Measurements from ENCODE around the gene RCHY1.

The RCHY1 gene

DNA sequence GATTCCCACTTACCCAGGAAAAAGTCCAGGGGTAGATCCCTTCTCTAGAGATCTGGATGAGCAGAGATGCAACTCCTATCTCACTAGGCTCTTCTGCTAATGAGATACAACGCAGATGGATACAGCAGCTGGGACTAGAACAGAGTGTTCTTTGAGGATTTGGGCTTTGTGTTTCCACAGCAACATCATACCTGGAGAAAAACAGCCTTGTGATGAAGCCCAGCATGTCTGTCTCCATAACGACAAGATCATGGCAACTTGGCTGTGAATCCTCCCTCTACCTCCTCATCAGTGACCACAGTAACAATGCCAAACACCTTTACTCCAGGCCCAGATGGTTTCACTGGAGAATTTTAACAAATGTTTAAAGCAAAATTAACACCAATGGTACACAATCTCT, 80.1 kb downstream of the RCHY1 start:
- no peak for TF ChIP-seq CREB1 (IDR thresholded peaks at IDR 0.05; ENCODE audit: low read depth)
- TF ChIP-seq NFIC (IDR thresholded peaks at IDR 0.05): no peak
- no peak for TF ChIP-seq RAD21 (IDR thresholded peaks at IDR 0.05; ENCODE audit: low read depth)
- TF ChIP-seq TCF12 (IDR thresholded peaks at IDR 0.05; ENCODE audit: low read depth): no peak
- TF ChIP-seq TEAD4 (IDR thresholded peaks at IDR 0.05): no peak
- TF ChIP-seq, protein P1, sequence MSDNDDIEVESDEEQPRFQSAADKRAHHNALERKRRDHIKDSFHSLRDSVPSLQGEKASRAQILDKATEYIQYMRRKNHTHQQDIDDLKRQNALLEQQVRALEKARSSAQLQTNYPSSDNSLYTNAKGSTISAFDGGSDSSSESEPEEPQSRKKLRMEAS (IDR thresholded peaks at IDR 0.05): no peak
- no peak for TF ChIP-seq TAF1 (IDR thresholded peaks at IDR 0.05; ENCODE audit: low read depth)
- no peak for TF ChIP-seq CEBPB (IDR thresholded peaks at IDR 0.05)
- TF ChIP-seq FOXM1 (IDR thresholded peaks at IDR 0.05; ENCODE audit: borderline replicate concordance, low read depth): no peak
- TF ChIP-seq ZBTB7A (IDR thresholded peaks at IDR 0.05; ENCODE audit: low read depth): no peak
- no peak for TF ChIP-seq EP300 (IDR thresholded peaks at IDR 0.05; ENCODE audit: borderline replicate concordance)
- TF ChIP-seq, protein P2, sequence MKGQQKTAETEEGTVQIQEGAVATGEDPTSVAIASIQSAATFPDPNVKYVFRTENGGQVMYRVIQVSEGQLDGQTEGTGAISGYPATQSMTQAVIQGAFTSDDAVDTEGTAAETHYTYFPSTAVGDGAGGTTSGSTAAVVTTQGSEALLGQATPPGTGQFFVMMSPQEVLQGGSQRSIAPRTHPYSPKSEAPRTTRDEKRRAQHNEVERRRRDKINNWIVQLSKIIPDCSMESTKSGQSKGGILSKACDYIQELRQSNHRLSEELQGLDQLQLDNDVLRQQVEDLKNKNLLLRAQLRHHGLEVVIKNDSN (IDR thresholded peaks at IDR 0.05): no peak
- no peak for TF ChIP-seq REST (IDR thresholded peaks at IDR 0.05; ENCODE audit: low read depth)
- TF ChIP-seq YY1 (IDR thresholded peaks at IDR 0.05; ENCODE audit: low read depth): no peak
- TF ChIP-seq EGR1 (IDR thresholded peaks at IDR 0.05): no peak

- TF ChIP-seq TEAD4 (IDR thresholded peaks at IDR 0.05) (no peak), FOXM1 (IDR thresholded peaks at IDR 0.05; ENCODE audit: borderline replicate concordance, low read depth) (no peak), CREB1 (IDR thresholded peaks at IDR 0.05; ENCODE audit: low read depth) (no peak), RAD21 (IDR thresholded peaks at IDR 0.05; ENCODE audit: low read depth) (peak; percentile 6; the same call in 1 of the 2 replicates), EGR1 (IDR thresholded peaks at IDR 0.05) (no peak)
- TF ChIP-seq, protein P2 (IDR thresholded peaks at IDR 0.05): no peak
These were observed 81.5 kb downstream of the RCHY1 start for GRCh38 chr4:75432683-75433082.

GRCh38 chr4:75429208-75429607, 85.0 kb downstream of the RCHY1 start:
- TF ChIP-seq YY1 (IDR thresholded peaks at IDR 0.05; ENCODE audit: low read depth): no peak
- TF ChIP-seq NFIC (IDR thresholded peaks at IDR 0.05): peak; percentile 41

All from Ishikawa (cell line).